ENCODE data around the gene LMBR1L.
A peak's percentile ranks its signal among the peaks of the same experiment; 100 is the strongest.

LMBR1L gene

GRCh38 chr12:49105504-49106084 is 5.1 kb downstream of the LMBR1L start:
- Histone ChIP-seq H3K36me3 (ENCODE audit: control insufficient read depth, insufficient read depth, low read length) (peaks cover 8% of the 10 kb centered on the region), H3K27me3 (replicated peaks; ENCODE audit: control insufficient read depth, insufficient read depth, low read length) (no peaks in the 10 kb centered on the region), H3K4me3 (replicated peaks; ENCODE audit: low read depth, low read length) (no peak overlapping the region)
- no peak for DNase-seq (ENCODE audit: extremely low read depth, insufficient read length)
- TF ChIP-seq CTCF (IDR thresholded peaks at IDR 0.05; ENCODE audit: insufficient read depth, low read length, poor library complexity, severe bottlenecking), result no peak

GRCh38 chr12:49104822-49105221 is 5.8 kb downstream of the LMBR1L start:
- Histone ChIP-seq H3K36me3 (ENCODE audit: control insufficient read depth, insufficient read depth, low read length) (peaks cover 12% of the 10 kb centered on the region), H3K27me3 (replicated peaks; ENCODE audit: control insufficient read depth, insufficient read depth, low read length) (no peaks in the 10 kb centered on the region), H3K4me3 (replicated peaks; ENCODE audit: low read depth, low read length) (no peak overlapping the region)
- no peak for DNase-seq (ENCODE audit: extremely low read depth, insufficient read length)
- TF ChIP-seq CTCF (IDR thresholded peaks at IDR 0.05; ENCODE audit: insufficient read depth, low read length, poor library complexity, severe bottlenecking), result no peak

- no peak for DNase-seq (ENCODE audit: extremely low read depth, insufficient read length)
- Histone ChIP-seq H3K27me3 (replicated peaks; ENCODE audit: control insufficient read depth, insufficient read depth, low read length) (no peaks in the 10 kb centered on the region), H3K4me3 (replicated peaks; ENCODE audit: low read depth, low read length) (no peak overlapping the region), H3K36me3 (ENCODE audit: control insufficient read depth, insufficient read depth, low read length) (peaks cover 19% of the 10 kb centered on the region)
- no peak for TF ChIP-seq CTCF (IDR thresholded peaks at IDR 0.05; ENCODE audit: insufficient read depth, low read length, poor library complexity, severe bottlenecking)
Observed at GRCh38 chr12:49100380-49100779, 10.3 kb downstream of the LMBR1L start.

GRCh38 chr12:49098703-49099102 is 11.9 kb downstream of the LMBR1L start:
- no peak for DNase-seq (ENCODE audit: extremely low read depth, insufficient read length)
- Histone ChIP-seq H3K4me3 (replicated peaks; ENCODE audit: low read depth, low read length) (no peak overlapping the region), H3K36me3 (ENCODE audit: control insufficient read depth, insufficient read depth, low read length) (peaks cover 16% of the 10 kb centered on the region), H3K27me3 (replicated peaks; ENCODE audit: control insufficient read depth, insufficient read depth, low read length) (no peaks in the 10 kb centered on the region)
- TF ChIP-seq CTCF (IDR thresholded peaks at IDR 0.05; ENCODE audit: insufficient read depth, low read length, poor library complexity, severe bottlenecking), result no peak

DNA sequence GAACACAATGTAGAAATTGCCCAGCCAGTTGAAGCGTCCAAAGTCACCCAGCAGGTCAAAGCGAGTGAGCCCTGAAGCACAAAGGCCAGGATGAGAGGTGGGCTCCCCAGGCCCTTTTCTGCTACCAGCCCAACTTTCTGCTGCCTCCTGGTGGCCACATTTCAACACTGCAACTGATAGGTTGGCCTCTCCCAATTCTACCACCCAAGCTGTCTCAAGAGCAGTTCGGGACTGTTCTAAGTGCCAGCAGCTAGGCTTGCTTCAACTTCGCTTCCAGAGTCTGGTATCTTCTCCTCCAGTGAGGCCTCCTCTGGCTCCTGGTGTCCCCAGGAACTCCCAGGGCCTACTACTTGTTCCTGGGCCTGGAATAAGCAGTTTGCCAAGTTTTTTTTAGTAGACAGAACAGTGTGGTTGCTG is 12.6 kb downstream of the LMBR1L start:
- Histone ChIP-seq H3K36me3 (ENCODE audit: control insufficient read depth, insufficient read depth, low read length) (peaks cover 14% of the 10 kb centered on the region), H3K4me3 (replicated peaks; ENCODE audit: low read depth, low read length) (no peak overlapping the region), H3K27me3 (replicated peaks; ENCODE audit: control insufficient read depth, insufficient read depth, low read length) (no peaks in the 10 kb centered on the region)
- DNase-seq (ENCODE audit: extremely low read depth, insufficient read length), result no peak
- TF ChIP-seq CTCF (IDR thresholded peaks at IDR 0.05; ENCODE audit: insufficient read depth, low read length, poor library complexity, severe bottlenecking), result peak; percentile 89

DNA sequence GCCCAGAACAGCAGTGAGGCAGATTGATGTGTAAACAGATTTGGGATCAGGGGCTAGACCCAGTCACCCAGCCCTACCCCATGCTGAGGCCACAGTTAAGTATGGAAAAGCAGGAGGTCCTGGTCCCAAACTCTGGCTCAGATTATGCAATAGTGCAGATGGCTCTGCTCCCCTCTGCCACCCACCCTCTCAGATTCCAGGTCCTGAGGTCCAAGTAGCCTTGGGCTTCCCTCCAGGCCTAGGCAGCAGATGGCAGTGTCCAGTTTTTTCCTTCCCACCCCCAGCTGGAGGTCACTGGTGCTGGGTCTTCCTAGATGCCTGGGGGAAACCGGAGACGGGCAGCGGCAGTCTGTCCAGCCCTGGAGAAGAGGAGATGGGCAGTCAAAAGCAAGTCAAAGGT is 13.3 kb downstream of the LMBR1L start:
- H3K27me3 ChIP-seq (replicated peaks; ENCODE audit: control insufficient read depth, insufficient read depth, low read length), result no peaks in the 10 kb centered on the region; the same call in 1 of the 2 replicates
- peaks cover 14% of the 10 kb centered on the region for H3K36me3 ChIP-seq (ENCODE audit: control insufficient read depth, insufficient read depth, low read length)

More for the DNA sequence above, 13.3 kb downstream of the LMBR1L start:
- TF ChIP-seq CTCF (IDR thresholded peaks at IDR 0.05; ENCODE audit: insufficient read depth, low read length, poor library complexity, severe bottlenecking), result no peak
- no peak overlapping the region for H3K4me3 ChIP-seq (replicated peaks; ENCODE audit: low read depth, low read length)
- DNase-seq (ENCODE audit: extremely low read depth, insufficient read length), result no peak
